HEK293 (cell line): Measurements from ENCODE around the gene CFAP20.

Source experiments
- CTCF ChIA-PET: fragments of 350-600 bp; formaldehyde crosslinking; extraction: SDS; loops from one replicate; lab custom pipeline; 2021; ENCODE audit warnings: antibody characterized with exemption; lab: Yijun Ruan, JAX
- POLR2A ChIA-PET: fragments of 300-600 bp; formaldehyde crosslinking; extraction: SDS; loops from one replicate; lab custom pipeline; 2020; ENCODE audit warnings: antibody characterized with exemption, inconsistent platforms; lab: Yijun Ruan, JAX
- H3K27ac ChIP-seq: fragments of 200-500 bp; sonication (Bioruptor generic); 2 replicates; pipeline ENCODE4 v1.5.1; 2014; ENCODE audit warnings: low read depth, low read length, control low read depth, inconsistent platforms; ENCODE audit errors: extremely low read depth
- H3K36me3 ChIP-seq, 2 experiments: fragments of 200-500 bp in 1 of 2; sonication (Bioruptor generic) in 1 of 2; 1 replicate in 1 of 2; 2 replicates in 1 of 2; pipeline ENCODE4 v1.5.1; 2014 to 2017; ENCODE audit warnings: inconsistent platforms in 2 of 2, low read length in 2 of 2; ENCODE audit not compliant: control insufficient read depth in 2 of 2, insufficient read depth in 1 of 2
- H3K4me1 ChIP-seq: fragments of 200-500 bp; sonication (Bioruptor generic); 2 replicates; pipeline ENCODE4 v1.5.1; 2014; ENCODE audit warnings: mild to moderate bottlenecking, low read length, inconsistent platforms; ENCODE audit not compliant: control insufficient read depth, insufficient read depth
- H3K4me3 ChIP-seq: 2 replicates; pipeline ENCODE4 v1.5.1; 2011; ENCODE audit warnings: low read depth, mild to moderate bottlenecking, control low read depth, low read length, moderate library complexity
- H3K9me3 ChIP-seq: fragments of 200-500 bp; sonication (Bioruptor generic); 2 replicates; pipeline ENCODE4 v1.5.1; 2014; ENCODE audit warnings: low read depth, low read length, inconsistent platforms; ENCODE audit not compliant: control insufficient read depth, insufficient read depth
- FEZF1 ChIP-seq: fragments of 450-650 bp; formaldehyde crosslinking; IDR thresholded peaks from 2 replicates; pipeline ENCODE4 v1.5.1; 2016; ENCODE audit warnings: missing biosample characterization, missing genetic modification characterization
- KLF8 ChIP-seq: fragments of 450-650 bp; formaldehyde crosslinking; IDR thresholded peaks from 2 replicates; pipeline ENCODE4 v1.5.1; 2016; ENCODE audit warnings: missing biosample characterization, missing genetic modification characterization
- SETDB1 ChIP-seq: IDR thresholded peaks from one replicate; pipeline ENCODE4 v1.6.1; 2017; ENCODE audit warnings: mild to moderate bottlenecking, low read length, moderate library complexity, mixed read lengths; ENCODE audit not compliant: insufficient read length
- TSHZ1 ChIP-seq: fragments of 450-650 bp; formaldehyde crosslinking; IDR thresholded peaks from 2 replicates; pipeline ENCODE4 v1.5.1; 2016; ENCODE audit warnings: missing biosample characterization, missing genetic modification characterization, borderline replicate concordance
- WT1 ChIP-seq: fragments of 450-650 bp; formaldehyde crosslinking; IDR thresholded peaks from 2 replicates; pipeline ENCODE4 v1.5.1; 2016; ENCODE audit warnings: missing biosample characterization, missing genetic modification characterization
- ZBTB26 ChIP-seq: fragments of 450-650 bp; formaldehyde crosslinking; optimal IDR thresholded peaks from 2 replicates; pipeline ENCODE3; 2016; ENCODE audit warnings: missing biosample characterization, mild to moderate bottlenecking, missing genetic modification characterization
- ZBTB6 ChIP-seq: fragments of 450-650 bp; formaldehyde crosslinking; IDR thresholded peaks from 2 replicates; pipeline ENCODE4 v1.5.1; 2017; ENCODE audit warnings: missing biosample characterization, missing genetic modification characterization
- ZFHX2 ChIP-seq: fragments of 450-650 bp; formaldehyde crosslinking; conservative IDR thresholded peaks from 2 replicates; pipeline ENCODE4 v1.5.1; 2016; ENCODE audit warnings: missing biosample characterization, missing genetic modification characterization
- ZNF155 ChIP-seq: fragments of 450-650 bp; formaldehyde crosslinking; IDR thresholded peaks from 2 replicates; pipeline ENCODE4 v1.5.1; 2016; ENCODE audit warnings: missing biosample characterization, missing genetic modification characterization
- ZNF248 ChIP-seq: fragments of 450-650 bp; formaldehyde crosslinking; IDR thresholded peaks from 2 replicates; pipeline ENCODE4 v1.5.1; 2017; ENCODE audit warnings: missing biosample characterization, missing genetic modification characterization
- ZNF266 ChIP-seq: fragments of 450-650 bp; formaldehyde crosslinking; IDR thresholded peaks from 2 replicates; pipeline ENCODE4 v1.5.1; 2016; ENCODE audit warnings: missing biosample characterization, missing genetic modification characterization, low read depth
- ZNF302 ChIP-seq: fragments of 450-650 bp; formaldehyde crosslinking; IDR thresholded peaks from 2 replicates; pipeline ENCODE4 v1.5.1; 2016; ENCODE audit warnings: missing biosample characterization, missing genetic modification characterization, low read depth
- ZNF341 ChIP-seq: fragments of 450-650 bp; formaldehyde crosslinking; IDR thresholded peaks from 2 replicates; pipeline ENCODE4; 2016; ENCODE audit warnings: low read depth, missing biosample characterization, missing genetic modification characterization
- ZNF394 ChIP-seq: fragments of 450-650 bp; formaldehyde crosslinking; IDR thresholded peaks from 2 replicates; pipeline ENCODE4 v1.5.1; 2016; ENCODE audit warnings: missing biosample characterization, missing genetic modification characterization, mild to moderate bottlenecking, moderate library complexity, borderline replicate concordance
- ZNF513 ChIP-seq: fragments of 450-650 bp; IDR thresholded peaks from 2 replicates; pipeline ENCODE4 v1.5.1; 2018; ENCODE audit warnings: missing biosample characterization, missing genetic modification characterization
- ZNF548 ChIP-seq: fragments of 450-650 bp; formaldehyde crosslinking; IDR thresholded peaks from 2 replicates; pipeline ENCODE4 v1.5.1; 2016; ENCODE audit warnings: missing biosample characterization, missing genetic modification characterization
- ZNF560 ChIP-seq: fragments of 450-650 bp; formaldehyde crosslinking; IDR thresholded peaks from 2 replicates; pipeline ENCODE4 v1.5.1; 2017; ENCODE audit warnings: missing biosample characterization, missing genetic modification characterization, borderline replicate concordance
- ZNF585B ChIP-seq: fragments of 450-650 bp; formaldehyde crosslinking; IDR thresholded peaks from 2 replicates; pipeline ENCODE4 v1.5.1; 2016; ENCODE audit warnings: missing biosample characterization, missing genetic modification characterization
- ZNF596 ChIP-seq: fragments of 450-650 bp; IDR thresholded peaks from 2 replicates; pipeline ENCODE4 v1.5.0; 2018; ENCODE audit warnings: missing biosample characterization, mild to moderate bottlenecking, missing genetic modification characterization, moderate library complexity
- ZNF623 ChIP-seq: fragments of 450-650 bp; formaldehyde crosslinking; IDR thresholded peaks from 2 replicates; pipeline ENCODE4 v1.5.1; 2016; ENCODE audit warnings: missing biosample characterization, missing genetic modification characterization
- ZNF664 ChIP-seq: fragments of 450-650 bp; formaldehyde crosslinking; IDR thresholded peaks from 2 replicates; pipeline ENCODE4 v1.5.1; 2016; ENCODE audit warnings: missing biosample characterization, missing genetic modification characterization
- ZNF692 ChIP-seq: fragments of 450-650 bp; formaldehyde crosslinking; IDR thresholded peaks from 2 replicates; pipeline ENCODE4 v1.5.1; 2016; ENCODE audit warnings: missing biosample characterization, missing genetic modification characterization
- ZNF747 ChIP-seq: fragments of 450-650 bp; formaldehyde crosslinking; IDR thresholded peaks from 2 replicates; pipeline ENCODE4 v1.5.1; 2016; ENCODE audit warnings: missing biosample characterization, missing genetic modification characterization
- ZNF776 ChIP-seq: fragments of 450-650 bp; formaldehyde crosslinking; IDR thresholded peaks from 2 replicates; pipeline ENCODE4 v1.5.0; 2017; ENCODE audit warnings: missing biosample characterization, missing genetic modification characterization, borderline replicate concordance

CFAP20 gene

GRCh38 chr16:58077796-58078195 lies 51.4 kb downstream of the CFAP20 start:
- Histone ChIP-seq H3K27ac (no peak overlapping the region), H3K4me3 (no peak overlapping the region), H3K9me3 (no peaks in the 10 kb centered on the region; the same call in 1 of the 2 replicates), H3K36me3 (no peaks in the 10 kb centered on the region), H3K4me1 (no peaks in the 10 kb centered on the region)
- ChIA-PET POLR2A (interaction anchor here (0.7 kb wide), 1 partner anchor 52 kb away, joined by 3 read pairs; the partner anchor contains the start of gene CFAP20), CTCF (interaction anchor here (0.7 to 1.4 kb wide), 2 partner anchors 50 to 123 kb away, joined by 3 to 4 read pairs; no protein-coding TSS in a partner anchor)
- TF ChIP-seq ZNF623 (tag by site-specific recombination) = no peak
- TF ChIP-seq TSHZ1 (tag by site-specific recombination) = no peak
- TF ChIP-seq ZNF548 (tag by site-specific recombination) = no peak
- no peak for TF ChIP-seq ZNF302 (tag by site-specific recombination)
- no peak for TF ChIP-seq KLF8 (tag by site-specific recombination)
- TF ChIP-seq ZBTB26 = no peak

GRCh38 chr16:58076514-58076913 lies 52.7 kb downstream of the CFAP20 start:
- no peaks in the 10 kb centered on the region for H3K4me1 ChIP-seq
- H3K4me3 ChIP-seq = no peak overlapping the region
- no peaks in the 10 kb centered on the region for H3K36me3 ChIP-seq
- no peaks in the 10 kb centered on the region; the same call in 1 of the 2 replicates for H3K9me3 ChIP-seq
- POLR2A ChIA-PET = no interaction called here
- TF ChIP-seq ZNF341 (no peak), SETDB1 (peak; percentile 75)
- TF ChIP-seq, all 188 proteins: peak for 1
- no peak overlapping the region for H3K27ac ChIP-seq
- CTCF ChIA-PET = no interaction called here

GRCh38 chr16:58074657-58075056 lies 54.5 kb downstream of the CFAP20 start:
- Histone ChIP-seq H3K4me3 (no peak overlapping the region), H3K4me1 (no peaks in the 10 kb centered on the region), H3K27ac (no peak overlapping the region), H3K9me3 (no peaks in the 10 kb centered on the region; the same call in 1 of the 2 replicates), H3K36me3 (no peaks in the 10 kb centered on the region)
- ChIA-PET POLR2A (interaction anchor here (0.6 kb wide), 1 partner anchor 209 kb away, joined by 10 read pairs; no protein-coding TSS in a partner anchor), CTCF (no interaction called here)
- TF ChIP-seq FEZF1 (tag by site-specific recombination) (no peak), ZNF585B (tag by site-specific recombination) (no peak), ZBTB6 (tag by site-specific recombination) (no peak), ZNF266 (tag by site-specific recombination) (no peak), ZNF394 (tag by site-specific recombination) (no peak), WT1 (no peak), ZNF664 (no peak), ZNF747 (tag by site-specific recombination) (no peak), ZNF776 (no peak), ZNF155 (tag by site-specific recombination) (no peak), ZNF560 (tag by site-specific recombination) (no peak), ZNF596 (tag by site-specific recombination) (no peak), ZNF692 (tag by site-specific recombination) (no peak), ZFHX2 (tag by site-specific recombination) (no peak), ZNF513 (tag by site-specific recombination) (no peak), ZNF248 (tag by site-specific recombination) (no peak)
